Suppressor macrophage (primary cell): ENCODE data around the gene MAD2L2.

Experiments
- DNase-seq, 4 experiments: peaks; one replicate each; pipeline ENCODE4 v3.0.0-alpha.2; 2020 to 2022

MAD2L2 gene

DNA sequence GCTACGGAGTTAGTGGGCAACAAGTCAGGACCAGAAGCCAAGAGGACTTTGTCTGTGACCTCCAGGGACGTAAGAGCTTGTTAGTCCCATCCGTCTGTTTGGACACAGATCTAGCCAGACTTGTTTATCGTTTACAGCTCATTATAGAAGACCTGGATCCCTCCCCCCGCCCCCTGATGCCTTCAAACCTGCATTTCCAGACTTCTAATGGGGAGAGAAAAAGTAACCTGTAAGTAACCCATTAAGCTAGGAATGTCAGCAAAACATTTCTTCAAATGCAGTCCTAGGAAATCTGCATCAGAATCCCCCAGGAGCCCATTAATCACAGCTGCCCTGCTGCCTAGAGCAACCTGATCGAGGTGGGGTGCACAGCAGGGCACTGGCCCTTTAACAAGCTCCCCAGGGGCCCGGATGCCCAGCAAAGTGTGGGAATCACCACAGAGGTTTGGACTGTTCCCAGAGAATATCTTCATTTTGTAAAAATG lies 1.4 kb upstream of the MAD2L2 start:
- DNase-seq: no peak

GRCh38 chr1:11680270-11681070 lies 478 bp downstream of the MAD2L2 start:
- no peak for DNase-seq

- no peak for DNase-seq
Observed at GRCh38 chr1:11678442-11678841, 2.5 kb downstream of the MAD2L2 start.

GRCh38 chr1:11676386-11677103 lies 4.4 kb downstream of the MAD2L2 start:
- DNase-seq: no peak

DNA sequence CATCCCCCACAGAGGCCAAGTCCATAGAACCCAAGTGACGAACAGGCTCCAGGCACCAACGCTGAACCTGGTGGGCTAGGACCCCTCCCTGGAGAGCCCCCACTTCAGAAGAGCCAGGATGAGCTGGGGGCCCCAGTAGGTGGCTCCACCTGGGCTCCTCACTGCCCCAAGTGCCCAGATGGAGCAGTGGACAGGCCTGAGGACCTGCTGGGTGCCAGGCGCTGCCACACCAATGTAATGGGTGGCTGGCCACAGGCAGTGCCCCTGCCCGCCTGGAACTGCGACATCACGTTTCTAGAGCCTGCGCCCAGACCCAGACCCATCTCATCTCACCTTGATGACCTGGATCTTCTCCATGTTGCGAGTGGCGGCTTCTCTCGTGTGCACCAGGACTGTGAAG lies 5.6 kb downstream of the MAD2L2 start:
- no peak for DNase-seq

GRCh38 chr1:11674488-11674887 lies 6.5 kb downstream of the MAD2L2 start:
- DNase-seq: no peak

- DNase-seq: no peak
Observed at GRCh38 chr1:11673089-11673769, 7.7 kb downstream of the MAD2L2 start.

DNA sequence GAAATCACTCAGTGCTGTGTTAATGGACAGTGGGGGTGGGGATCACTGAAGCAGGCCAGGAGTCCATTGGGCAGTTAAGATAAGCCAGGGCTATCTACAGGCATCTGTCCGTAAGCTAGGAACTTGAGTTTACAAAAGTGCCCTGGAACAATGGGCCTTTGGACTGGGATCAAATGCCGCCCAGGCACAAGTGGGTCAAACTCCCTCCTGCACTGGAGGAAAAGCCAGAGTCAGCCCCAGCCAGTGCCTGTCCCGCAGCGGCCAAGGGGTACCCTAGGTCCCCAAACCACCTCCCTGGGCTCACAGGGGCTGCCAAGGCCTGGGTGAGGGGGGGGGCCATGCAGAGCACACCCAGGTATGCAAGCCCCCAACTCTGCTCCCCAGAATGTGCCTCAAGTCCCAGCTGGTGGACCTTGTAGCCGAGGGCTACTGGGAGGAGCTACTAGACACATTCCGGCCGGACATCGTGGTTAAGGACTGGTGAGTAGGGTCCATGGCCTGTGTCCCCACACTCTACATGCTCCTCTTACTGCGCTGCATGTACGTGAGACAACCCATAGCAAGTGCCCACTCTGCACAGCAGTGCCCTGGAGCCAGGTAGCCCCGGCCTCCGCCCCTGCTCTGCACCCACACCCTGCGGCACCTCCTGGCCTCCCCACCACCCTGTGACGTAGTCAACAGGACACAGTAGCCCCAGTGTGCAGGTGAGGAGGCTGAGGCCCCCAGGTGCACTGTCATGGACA lies 9.2 kb downstream of the MAD2L2 start:
- no peak for DNase-seq

GRCh38 chr1:11671205-11671543 lies 9.8 kb downstream of the MAD2L2 start:
- peak in 2 of 4 experiments; percentile 41 to 45 for DNase-seq

DNA sequence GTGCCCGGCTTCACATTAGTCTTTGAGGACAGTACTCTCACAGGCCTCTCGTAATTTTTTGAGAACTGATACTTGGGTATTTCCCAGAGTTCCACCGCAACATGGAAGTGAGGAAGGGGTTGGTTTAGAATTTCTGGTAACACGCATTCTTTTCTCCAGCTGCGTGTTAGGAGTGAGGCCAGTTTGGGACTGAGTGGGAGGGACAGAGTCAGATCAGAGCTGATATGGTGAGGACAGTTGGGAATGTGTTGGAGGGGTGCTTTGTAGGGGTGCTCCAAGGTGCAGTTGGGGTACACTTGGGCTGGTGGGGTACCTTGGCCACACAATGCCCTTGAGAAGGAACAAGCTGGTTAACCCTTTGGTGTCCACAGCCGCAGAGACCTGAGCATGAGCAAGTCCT lies 10.2 kb downstream of the MAD2L2 start:
- DNase-seq: peak; percentile 30 to 64 (median 46)

DNA sequence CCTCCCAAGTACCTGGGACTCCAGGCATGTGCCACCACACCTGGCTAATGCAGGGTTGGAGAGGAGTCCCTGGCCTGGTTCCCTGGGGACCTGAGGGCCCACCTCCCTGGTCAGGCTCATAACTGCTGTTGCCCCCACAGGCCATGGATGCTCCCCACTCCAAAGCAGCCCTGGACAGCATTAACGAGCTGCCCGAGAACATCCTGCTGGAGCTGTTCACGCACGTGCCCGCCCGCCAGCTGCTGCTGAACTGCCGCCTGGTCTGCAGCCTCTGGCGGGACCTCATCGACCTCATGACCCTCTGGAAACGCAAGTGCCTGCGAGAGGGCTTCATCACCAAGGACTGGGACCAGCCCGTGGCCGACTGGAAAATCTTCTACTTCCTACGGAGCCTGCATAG lies 12.4 kb downstream of the MAD2L2 start:
- DNase-seq: no peak

DNA sequence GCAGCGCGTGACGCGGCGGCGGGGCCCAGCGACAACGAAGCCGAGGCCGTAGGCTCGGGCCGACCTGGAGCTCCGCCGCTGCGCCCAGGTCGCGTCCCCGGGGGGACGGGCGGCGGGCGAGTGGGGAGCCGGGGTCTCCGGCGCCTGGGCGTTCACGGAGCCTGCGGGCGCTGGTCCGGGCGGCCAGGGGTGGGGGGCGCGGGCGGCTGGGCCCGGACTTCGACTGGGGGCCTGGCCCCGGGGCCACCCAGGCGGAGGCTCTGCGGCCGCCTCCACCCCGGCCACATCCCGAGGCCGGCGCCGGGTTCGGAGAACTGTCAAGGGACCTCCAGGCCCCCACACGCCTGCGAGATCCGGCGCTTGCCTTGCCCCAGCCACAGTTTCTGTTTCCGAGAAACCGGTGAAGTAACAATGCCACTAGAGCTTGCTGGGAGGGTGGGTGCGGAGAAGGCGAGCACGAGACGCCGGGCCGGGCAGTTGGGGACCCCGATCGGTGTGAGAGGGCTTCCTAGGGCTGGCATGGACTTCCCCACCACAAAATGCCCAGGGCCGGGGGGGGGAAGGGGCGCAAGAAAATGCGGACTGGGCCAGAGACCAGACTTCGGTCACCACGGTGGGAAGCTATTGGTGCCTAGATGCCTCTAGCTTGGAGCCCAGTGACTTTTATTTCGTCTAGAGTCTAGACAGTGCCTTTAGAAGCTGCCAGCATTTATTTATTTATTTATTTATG lies 16.4 kb downstream of the MAD2L2 start:
- DNase-seq: peak; percentile 21 to 65 (median 50)

DNA sequence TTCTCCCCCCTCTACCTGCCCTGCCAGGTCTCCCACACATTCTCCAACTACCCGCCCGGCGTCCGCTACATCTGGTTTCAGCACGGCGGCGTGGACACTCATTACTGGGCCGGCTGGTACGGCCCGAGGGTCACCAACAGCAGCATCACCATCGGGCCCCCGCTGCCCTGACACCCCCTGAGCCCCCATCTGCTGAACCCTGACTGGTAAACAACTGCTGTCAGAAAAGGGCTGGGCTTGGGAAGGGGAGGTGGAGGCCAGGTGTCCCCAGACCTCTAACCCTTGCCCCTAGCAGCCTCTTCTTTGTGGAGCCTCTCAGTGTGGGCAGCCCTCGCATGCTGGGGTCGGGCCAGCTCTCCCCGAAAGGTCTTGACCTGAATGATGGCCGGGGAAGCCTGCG lies 19.8 kb downstream of the MAD2L2 start:
- DNase-seq: no peak

DNA sequence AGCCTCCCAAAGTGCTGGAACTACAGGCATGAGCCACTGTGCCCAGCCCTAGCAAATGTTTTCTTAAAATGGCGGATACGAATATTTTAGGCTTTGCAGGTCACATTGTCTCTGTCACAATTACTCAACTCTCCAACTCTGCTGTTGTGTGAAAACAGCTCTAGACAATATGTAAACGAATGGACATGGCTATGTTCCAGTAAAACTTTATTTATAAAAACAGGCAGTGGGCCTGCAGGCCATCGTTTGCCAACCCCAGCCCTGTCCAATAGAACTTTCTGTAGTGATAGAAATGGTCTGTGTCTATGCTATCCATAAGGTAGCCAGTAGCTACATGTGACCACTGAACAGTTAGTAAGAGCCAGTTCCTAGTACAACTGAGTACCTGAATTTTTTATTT lies 21.2 kb downstream of the MAD2L2 start:
- no peak for DNase-seq

- DNase-seq: no peak
Observed at GRCh38 chr1:11658542-11658941, 22.4 kb downstream of the MAD2L2 start.

GRCh38 chr1:11657654-11658053 lies 23.3 kb downstream of the MAD2L2 start:
- no peak for DNase-seq

GRCh38 chr1:11654939-11655808 lies 25.8 kb downstream of the MAD2L2 start:
- DNase-seq: no peak

GRCh38 chr1:11654137-11654938 lies 26.6 kb downstream of the MAD2L2 start, which contains the start of the genes FBXO2 and FBXO44:
FBXO2 (minus strand) TSS chr1:11654429; CDS start chr1:11654340, 89 bp downstream.
FBXO44 (plus strand) TSS chr1:11654877; CDS start chr1:11655836, 959 bp downstream.
- peak in 3 of 4 experiments; percentile 20 to 73 (median 62) for DNase-seq

DNA sequence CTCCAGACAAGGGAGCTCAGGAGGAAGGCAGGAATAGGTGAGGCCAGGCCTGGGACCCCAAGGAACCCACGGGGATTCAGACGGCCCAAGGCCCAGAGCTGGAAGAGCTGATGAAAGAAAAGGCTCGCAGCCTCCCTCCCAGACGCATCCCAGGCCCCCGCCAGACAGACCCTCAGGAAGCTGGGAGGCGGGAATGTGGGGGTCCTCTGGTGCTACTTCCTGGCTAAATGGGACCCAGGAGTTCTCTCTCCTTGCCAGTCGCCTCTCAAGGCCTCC lies 27.1 kb downstream of the MAD2L2 start:
- no peak for DNase-seq
